ENCODE measurements around the gene ACSF2.

GRCh38 chr17:50514936-50515702 is 89.1 kb downstream of the ACSF2 start:
- TF ChIP-seq, protein P1, sequence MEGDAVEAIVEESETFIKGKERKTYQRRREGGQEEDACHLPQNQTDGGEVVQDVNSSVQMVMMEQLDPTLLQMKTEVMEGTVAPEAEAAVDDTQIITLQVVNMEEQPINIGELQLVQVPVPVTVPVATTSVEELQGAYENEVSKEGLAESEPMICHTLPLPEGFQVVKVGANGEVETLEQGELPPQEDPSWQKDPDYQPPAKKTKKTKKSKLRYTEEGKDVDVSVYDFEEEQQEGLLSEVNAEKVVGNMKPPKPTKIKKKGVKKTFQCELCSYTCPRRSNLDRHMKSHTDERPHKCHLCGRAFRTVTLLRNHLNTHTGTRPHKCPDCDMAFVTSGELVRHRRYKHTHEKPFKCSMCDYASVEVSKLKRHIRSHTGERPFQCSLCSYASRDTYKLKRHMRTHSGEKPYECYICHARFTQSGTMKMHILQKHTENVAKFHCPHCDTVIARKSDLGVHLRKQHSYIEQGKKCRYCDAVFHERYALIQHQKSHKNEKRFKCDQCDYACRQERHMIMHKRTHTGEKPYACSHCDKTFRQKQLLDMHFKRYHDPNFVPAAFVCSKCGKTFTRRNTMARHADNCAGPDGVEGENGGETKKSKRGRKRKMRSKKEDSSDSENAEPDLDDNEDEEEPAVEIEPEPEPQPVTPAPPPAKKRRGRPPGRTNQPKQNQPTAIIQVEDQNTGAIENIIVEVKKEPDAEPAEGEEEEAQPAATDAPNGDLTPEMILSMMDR (conservative IDR thresholded peaks at IDR 0.05 in 1 of 2, IDR thresholded peaks at IDR 0.05 in 1 of 2; ENCODE audit: extremely low read depth in 1 of 2, insufficient read depth in 1 of 2, low read depth in 1 of 2, low read length in 2 of 2): no peak
- no peak for TF ChIP-seq EZH2 (IDR thresholded peaks at IDR 0.05; ENCODE audit: borderline replicate concordance, low read length)
